A673 (cell line): ENCODE results near the gene NKX6-2. TPM values are rescaled to one million over a fixed set of nuclear protein-coding genes. Genes with fewer than 3 reads are reported as not detected.

Source experiments
- BruUV-seq: library from RNA; stranded (reverse); fragments of 400-500 nt; replicated peaks from 2 replicates; lab custom pipeline; 2021; lab: Mats Ljungman, UMichigan
- CTCF ChIA-PET: fragments of 300-600 bp; sonication (Branson Sonifier 250); formaldehyde crosslinking; loops from one replicate; lab custom pipeline; 2022; ENCODE audit warnings: antibody characterized with exemption; lab: Charles Lee
- POLR2A ChIA-PET: fragments of 300-600 bp; sonication (Branson Sonifier 250); formaldehyde crosslinking; loops from one replicate; lab custom pipeline; 2022; ENCODE audit warnings: antibody characterized with exemption; ENCODE audit not compliant: low non-redundant PET; lab: Charles Lee
- DNase-seq: peaks from one replicate; pipeline ENCODE4 v3.0.0-alpha.2; 2015; ENCODE audit warnings: low spot score
- H3K27ac ChIP-seq: fragments of 200-600 bp; sonication (generic); 2 replicates; pipeline ENCODE4 v1.5.1; 2016; ENCODE audit warnings: mixed run types, low read depth, mild to moderate bottlenecking, mixed read lengths, antibody characterized with exemption, low read length; ENCODE audit not compliant: poor library complexity, severe bottlenecking
- H3K27me3 ChIP-seq: fragments of 200-600 bp; sonication (generic); replicated peaks from 2 replicates; pipeline ENCODE4 v1.6.1; 2017; ENCODE audit warnings: mixed run types, low read depth, mild to moderate bottlenecking, mixed read lengths, antibody characterized with exemption, low read length; ENCODE audit not compliant: insufficient read depth, poor library complexity
- H3K36me3 ChIP-seq: fragments of 200-600 bp; sonication (generic); 2 replicates; pipeline ENCODE4 v1.6.1; 2016; ENCODE audit warnings: mixed run types, mild to moderate bottlenecking, mixed read lengths, antibody characterized with exemption, low read length; ENCODE audit not compliant: insufficient read depth, poor library complexity, severe bottlenecking
- H3K4me1 ChIP-seq: fragments of 200-600 bp; sonication (generic); 2 replicates; pipeline ENCODE4 v1.6.1; 2017; ENCODE audit warnings: mixed run types, mild to moderate bottlenecking, mixed read lengths, antibody characterized with exemption, low read length; ENCODE audit not compliant: insufficient read depth, poor library complexity, severe bottlenecking
- H3K4me3 ChIP-seq: fragments of 200-600 bp; sonication (generic); 2 replicates; pipeline ENCODE4 v1.5.1; 2016; ENCODE audit warnings: low read depth, mixed run types, mild to moderate bottlenecking, mixed read lengths, low read length; ENCODE audit not compliant: poor library complexity, severe bottlenecking
- H3K9me3 ChIP-seq: fragments of 200-600 bp; sonication (generic); 2 replicates; pipeline ENCODE4 v1.6.1; 2016; ENCODE audit warnings: mixed run types, low read depth, mild to moderate bottlenecking, mixed read lengths, antibody characterized with exemption, low read length; ENCODE audit not compliant: poor library complexity, severe bottlenecking
- CTCF ChIP-seq: fragments of 300-800, 200-600 bp; sonication (generic); conservative IDR thresholded peaks from 2 replicates; pipeline ENCODE4 v1.5.1; 2017; ENCODE audit warnings: low read depth, mild to moderate bottlenecking, antibody characterized with exemption, low read length, moderate library complexity, mixed read lengths
- EZH2 ChIP-seq: fragments of 200-600 bp; sonication (generic); IDR thresholded peaks from 2 replicates; pipeline ENCODE4 v1.6.1; 2017; ENCODE audit warnings: borderline replicate concordance, low read depth, mild to moderate bottlenecking, mixed read lengths, antibody characterized with exemption, low read length; ENCODE audit not compliant: poor library complexity, severe bottlenecking
- intact Hi-C: fragments of 100-400 bp; cut with micrococcal nuclease; formaldehyde crosslinking; loops from one replicate; pipeline ENCODE4 v1.10.0; 2022; ENCODE audit not compliant: unreplicated experiment
- total RNA-seq: library from RNA; stranded (reverse); gene quantifications from 2 replicates; pipeline ENCODE4 v1.2.3, GENCODE V29; 2021

The NKX6-2 gene
- total RNA-seq, 1 experiment from 2014 or later = not detected

DNA sequence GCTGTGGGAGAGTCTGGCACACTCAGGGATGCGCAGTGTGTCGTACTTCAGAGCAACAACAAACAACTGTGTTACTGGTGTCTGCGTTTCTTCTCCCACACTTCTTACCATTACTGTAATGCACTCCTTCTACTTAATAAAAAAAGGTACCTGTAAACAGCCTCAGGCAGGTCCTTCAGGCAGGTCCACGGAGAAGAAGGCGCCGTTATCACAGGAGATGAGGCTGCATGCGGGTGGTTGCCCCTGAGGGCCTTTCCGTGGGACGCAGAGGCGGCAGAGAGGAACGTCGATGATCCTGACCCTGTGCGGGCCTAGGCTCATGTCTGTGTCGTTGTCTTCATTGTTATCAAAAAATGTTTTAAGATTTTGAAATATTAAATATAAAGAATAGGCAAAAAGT, 29.4 kb downstream of the NKX6-2 start:
- Histone ChIP-seq H3K4me1 (no peaks in the 10 kb centered on the region), H3K4me3 (no peak overlapping the region), H3K27me3 (no peaks in the 10 kb centered on the region), H3K36me3 (no peaks in the 10 kb centered on the region), H3K27ac (no peak overlapping the region), H3K9me3 (no peaks in the 10 kb centered on the region)
- intact Hi-C loops = no loop called here
- ChIA-PET CTCF (no interaction called here), POLR2A (no interaction called here)
- no TSS peak for BruUV-seq
- DNase-seq = no peak
- no peak for TF ChIP-seq EZH2
- no peak for TF ChIP-seq CTCF

- no peak for DNase-seq
- intact Hi-C loops = no loop called here
- POLR2A ChIA-PET = no interaction called here
- Histone ChIP-seq H3K27me3 (no peaks in the 10 kb centered on the region), H3K4me3 (no peak overlapping the region), H3K9me3 (no peaks in the 10 kb centered on the region), H3K36me3 (no peaks in the 10 kb centered on the region), H3K4me1 (no peaks in the 10 kb centered on the region), H3K27ac (no peak overlapping the region)
- CTCF ChIA-PET = no interaction called here
- BruUV-seq = no TSS peak
- TF ChIP-seq EZH2 = no peak
- TF ChIP-seq CTCF = no peak
Observed at GRCh38 chr10:132755166-132755711, 30.7 kb downstream of the NKX6-2 start.

DNA sequence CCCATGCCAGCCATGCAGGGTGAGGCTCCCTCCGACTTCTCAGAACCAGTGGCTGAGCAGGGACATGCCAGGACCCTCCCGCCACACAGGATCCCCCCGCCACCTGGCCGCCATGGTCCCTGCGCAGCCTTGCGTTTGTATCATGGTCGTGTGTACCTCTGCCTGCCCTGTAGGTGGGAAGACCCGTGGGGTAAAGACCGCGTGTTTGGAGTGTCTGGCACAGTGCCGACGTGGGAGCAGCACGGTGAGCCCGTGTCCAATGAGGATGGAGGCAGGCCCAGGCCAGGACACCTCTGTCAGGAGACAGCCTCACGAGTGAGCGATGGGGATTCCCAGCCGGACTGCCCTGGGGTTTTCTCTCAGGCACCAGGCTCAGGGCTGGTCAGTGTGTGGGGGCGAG, 31.9 kb downstream of the NKX6-2 start:
- Histone ChIP-seq H3K27me3 (no peaks in the 10 kb centered on the region), H3K9me3 (no peaks in the 10 kb centered on the region), H3K4me3 (no peak overlapping the region), H3K4me1 (no peaks in the 10 kb centered on the region), H3K27ac (no peak overlapping the region), H3K36me3 (no peaks in the 10 kb centered on the region)
- no peak for DNase-seq
- TF ChIP-seq CTCF (no peak), EZH2 (no peak)
- POLR2A ChIA-PET = no interaction called here
- CTCF ChIA-PET = no interaction called here
- no TSS peak for BruUV-seq
- intact Hi-C loops = no loop called here
